Measurements from ENCODE around the gene WIZ.

The WIZ gene

DNA sequence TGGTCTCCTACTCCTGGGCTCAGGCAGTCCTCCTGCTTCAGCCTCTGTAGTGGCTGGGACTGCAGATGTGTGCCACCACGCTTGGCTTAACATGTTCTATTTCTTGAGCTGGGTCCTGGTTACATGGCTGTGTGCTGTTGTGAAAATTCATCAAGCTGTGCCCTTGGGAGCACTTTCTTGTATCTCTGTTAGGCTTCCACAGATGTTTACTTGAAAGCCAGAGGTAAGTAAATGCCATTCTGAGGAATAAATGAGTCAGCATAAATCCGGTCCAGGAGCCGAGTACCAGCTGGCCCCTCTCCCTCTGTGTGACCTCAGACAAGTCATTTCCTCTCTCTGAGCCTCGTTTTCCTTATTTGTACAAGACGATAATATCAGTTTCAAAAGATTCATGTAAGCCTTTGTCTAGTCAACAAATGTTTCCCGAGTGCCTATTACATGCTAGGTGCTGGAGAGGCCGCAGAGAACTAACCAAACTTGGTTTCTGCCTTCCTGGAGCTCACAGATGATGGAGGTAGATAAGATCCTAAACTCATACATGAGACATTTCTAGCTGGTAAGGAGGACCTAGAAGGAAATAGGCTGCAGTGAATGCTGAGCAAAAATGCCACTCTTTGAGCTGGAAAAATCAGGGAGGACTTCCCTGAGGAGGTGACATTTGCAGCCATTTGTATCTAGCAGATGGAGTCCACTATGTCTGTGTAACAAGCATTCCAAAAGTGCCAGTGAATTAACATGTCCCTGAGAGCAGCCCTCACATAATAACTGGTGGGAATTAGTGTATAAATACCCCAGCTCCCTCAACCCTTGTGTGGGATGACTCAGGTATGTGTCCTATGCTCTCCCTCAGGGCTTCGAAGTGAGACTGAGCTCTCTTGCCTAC, 17.3 kb upstream of the WIZ start:
- peak; percentile 68 for DNase-seq

- DNase-seq = peak; percentile 81
These were observed 14.9 kb upstream of the WIZ start, which contains the start of gene RASAL3 for GRCh38 chr19:15464394-15465385. RASAL3 (minus strand) TSS chr19:15464544; CDS start chr19:15464358, 186 bp downstream.

- peak; percentile 72 for DNase-seq
These were observed 14.2 kb upstream of the WIZ start for GRCh38 chr19:15463861-15464371.

GRCh38 chr19:15461694-15462093, 11.9 kb upstream of the WIZ start:
- DNase-seq = no peak

GRCh38 chr19:15457701-15458484, 8.1 kb upstream of the WIZ start:
- DNase-seq = no peak

- peak; percentile 25 for DNase-seq
These were observed 7.3 kb upstream of the WIZ start for GRCh38 chr19:15456871-15457700.

DNA sequence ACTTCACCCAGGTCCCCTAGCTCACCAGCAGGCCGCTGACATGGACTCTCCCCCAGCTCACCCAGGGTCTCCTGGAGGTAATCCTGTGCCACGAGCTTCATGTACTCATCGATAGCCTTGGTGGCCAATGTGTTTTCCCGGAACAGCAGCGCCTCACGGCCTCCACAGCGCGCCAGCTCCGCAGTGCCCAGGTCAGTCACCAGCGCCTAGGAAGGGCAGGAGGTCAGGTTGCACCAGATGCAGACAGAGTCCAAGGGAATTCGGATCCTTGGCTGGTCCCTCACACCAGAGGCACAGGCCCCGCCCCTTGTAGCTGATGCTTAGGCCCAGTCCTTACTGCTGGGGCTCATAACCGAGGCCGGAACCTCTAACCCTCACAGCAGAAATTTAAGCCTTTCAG, 6.7 kb upstream of the WIZ start:
- DNase-seq = no peak

DNA sequence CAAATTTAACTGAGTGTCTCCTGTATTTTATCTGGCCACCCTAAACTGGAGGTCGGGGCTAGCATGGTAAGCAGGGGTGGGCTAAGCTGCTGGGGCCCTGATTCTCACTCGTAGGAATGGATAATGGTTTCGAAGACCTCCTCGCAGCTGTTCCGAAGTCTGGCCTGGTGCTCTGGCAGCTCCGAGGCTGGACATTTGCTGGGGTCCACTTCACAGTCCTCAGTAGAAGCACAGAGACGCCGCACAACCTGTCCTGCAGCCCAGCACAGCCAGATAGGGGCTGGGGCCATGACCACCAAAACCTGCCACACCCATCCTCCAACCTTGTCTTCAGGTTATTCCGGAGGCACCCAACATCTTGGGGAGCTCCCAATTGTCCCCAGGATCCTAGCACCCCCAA, 6.2 kb upstream of the WIZ start:
- no peak for DNase-seq

DNA sequence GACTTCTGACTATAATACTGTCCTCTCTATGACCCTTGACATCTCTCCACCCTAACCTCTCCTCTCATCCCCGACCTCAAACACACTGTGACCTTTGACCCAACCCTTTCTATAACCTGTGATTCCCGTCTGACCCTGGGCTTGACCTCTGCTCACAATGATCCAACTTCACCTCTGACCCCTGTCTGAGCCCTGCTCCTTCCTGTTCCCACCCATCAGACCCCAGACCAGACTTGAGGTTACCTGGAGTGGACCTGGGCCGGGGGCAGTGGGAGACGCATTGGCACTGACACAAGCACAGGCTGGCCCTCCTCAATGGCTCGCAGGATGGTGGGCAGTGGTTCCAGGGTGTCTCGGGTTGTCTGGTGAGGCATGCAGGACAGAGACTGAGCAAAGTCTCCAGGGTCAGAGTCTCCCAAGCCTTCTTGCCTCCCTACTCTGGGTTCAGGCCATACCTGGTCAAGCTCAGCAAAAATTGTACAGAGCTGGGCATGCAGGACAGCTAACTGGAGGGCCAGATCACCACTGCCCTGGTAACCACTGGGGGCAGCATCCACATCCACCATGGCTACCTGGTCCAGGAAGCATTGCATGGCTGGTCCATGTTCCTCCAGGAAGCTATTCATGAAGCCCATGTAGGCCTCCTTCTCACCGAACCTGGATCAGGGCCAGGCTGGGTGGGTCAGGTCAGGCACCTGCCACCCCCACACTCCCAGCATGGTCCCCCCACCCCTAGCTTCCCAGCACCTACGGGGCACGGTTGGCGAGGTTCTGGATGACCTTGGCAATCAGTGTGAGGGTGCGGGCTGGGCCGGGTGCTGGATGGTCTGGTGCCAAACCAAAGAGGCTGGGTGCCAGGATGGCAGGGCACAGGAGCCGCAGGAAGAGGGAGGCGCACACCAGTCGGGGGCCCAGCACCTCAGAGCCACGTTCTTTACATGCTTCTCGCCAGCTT, 4.4 kb upstream of the WIZ start:
- no peak for DNase-seq

DNA sequence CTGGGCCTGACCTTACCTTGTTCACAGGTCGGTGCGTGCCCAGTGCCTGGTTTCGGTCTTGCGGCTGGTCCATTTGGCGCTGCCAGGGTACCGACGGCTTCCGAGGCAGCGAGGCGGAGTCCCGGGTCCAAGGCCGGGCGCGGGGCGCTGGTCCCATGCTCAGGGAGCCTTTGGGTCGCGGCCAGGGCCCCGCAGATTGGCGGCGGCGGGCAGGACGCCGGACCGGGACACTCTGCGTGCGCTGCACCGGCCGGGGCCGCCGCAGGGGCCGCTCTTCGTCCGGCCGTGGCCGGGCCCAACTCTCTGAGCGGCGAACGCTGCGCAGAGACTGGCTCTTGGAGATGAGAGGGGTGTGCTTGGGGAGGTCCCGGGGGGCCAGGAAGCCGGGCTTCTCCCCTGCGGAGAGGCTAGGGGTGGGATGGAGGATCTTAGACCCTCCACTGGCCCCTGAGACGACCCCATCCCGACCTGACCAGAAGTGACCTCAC, 3.4 kb upstream of the WIZ start:
- DNase-seq = no peak

DNA sequence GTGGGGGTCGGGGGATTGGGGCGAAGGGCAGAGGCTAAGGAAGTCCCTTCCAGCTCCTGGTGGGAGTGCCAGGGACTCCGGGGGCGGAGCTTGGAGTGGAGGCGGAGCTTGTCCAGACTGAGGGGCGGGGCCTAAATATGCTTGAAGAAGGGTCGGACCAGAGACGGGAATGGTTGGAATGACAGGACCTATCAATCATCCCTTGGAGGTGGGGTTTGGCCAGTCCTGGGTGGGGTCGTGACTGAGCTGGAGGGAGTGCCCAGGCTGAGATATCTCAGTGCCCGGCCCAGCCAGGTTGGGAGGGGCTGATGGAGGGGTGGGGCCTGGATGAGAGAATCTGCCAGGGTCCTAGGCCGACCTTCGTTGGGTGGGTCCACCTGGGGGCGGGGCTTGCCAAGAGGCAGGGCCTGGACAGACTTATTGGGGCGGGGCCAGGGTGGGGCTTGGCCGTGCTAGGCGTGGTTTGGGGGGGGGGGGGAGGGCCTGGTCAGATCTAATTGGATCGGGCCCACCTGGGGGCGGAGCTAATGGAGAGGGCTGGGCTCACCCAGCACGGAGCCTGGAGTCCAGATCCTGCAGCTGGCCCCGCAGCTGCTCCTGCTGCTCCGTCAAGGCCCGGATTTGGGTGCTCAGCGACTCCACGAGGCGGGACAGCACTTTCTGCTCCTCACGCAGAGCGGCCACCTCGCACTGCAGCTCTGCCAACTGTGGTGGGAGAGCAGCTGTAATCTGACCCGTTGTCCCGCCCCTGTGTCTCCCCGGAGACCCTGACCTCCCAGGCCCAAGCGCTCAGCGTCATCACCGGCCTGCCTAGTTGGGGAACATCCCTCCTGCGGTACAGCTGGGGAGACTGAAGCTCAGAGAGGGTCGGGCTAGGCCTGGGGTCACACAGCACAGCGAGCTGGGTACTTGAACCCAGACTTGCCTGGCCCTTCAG, 2.6 kb upstream of the WIZ start:
- DNase-seq = peak; percentile 87

DNA sequence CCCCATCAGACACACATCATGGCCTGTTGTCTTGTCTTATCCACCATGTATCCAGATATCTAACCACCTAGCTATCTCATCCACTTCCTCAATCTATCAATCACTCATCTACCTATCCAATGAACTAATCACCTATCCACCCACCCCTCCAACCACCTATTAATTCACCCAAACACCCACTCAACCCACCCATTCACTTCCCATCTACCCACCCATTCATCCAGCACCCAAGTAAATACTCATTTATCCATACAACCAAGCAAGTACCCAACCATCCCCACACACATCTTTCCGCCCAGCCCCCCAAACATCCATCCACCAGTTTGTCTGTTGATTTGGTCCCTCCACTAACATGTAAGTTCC, 753 bp upstream of the WIZ start:
- DNase-seq = no peak

DNA sequence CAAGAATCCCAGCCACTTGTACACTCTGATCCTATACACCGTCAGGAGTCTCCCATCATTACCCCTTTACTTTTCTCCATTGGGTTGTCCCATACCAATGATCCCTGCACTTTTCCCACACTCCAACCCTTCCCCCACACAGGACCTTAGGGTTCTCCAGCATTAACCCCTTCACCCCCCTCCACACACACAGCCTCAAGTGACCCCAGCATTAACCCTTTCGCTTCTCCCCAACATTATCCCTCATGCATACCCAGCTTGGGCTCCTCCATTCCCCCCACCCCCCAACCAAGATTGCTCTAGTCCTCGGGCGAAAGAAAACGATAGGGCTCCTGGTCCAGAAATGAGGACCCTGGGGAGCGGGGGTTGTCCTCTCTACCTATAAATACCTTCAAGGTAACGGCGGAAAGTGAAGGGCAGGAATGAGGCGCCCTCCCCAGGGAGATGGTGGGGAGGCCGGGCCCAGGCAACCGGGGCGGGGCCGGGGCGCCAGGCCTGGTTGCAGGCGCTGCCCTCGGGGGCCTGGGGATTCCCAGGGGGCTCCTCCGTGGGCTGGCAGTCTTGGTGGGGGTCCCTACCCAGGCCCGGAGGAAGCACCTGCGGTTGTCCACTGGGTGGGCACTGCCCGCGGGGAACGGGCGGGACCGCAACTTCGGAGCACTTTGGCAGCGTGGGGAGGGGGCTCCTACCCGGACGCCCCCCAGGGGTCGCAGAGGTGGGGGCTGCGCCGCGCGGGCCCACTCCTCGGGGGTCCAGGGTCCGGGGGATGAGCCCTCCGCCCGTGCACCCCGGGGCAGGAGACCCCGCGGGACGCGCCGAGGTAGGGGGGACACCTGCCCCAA, 757 bp downstream of the WIZ start:
- peak; percentile 23 for DNase-seq

- DNase-seq = peak; percentile 30
These were observed 1.5 kb downstream of the WIZ start for GRCh38 chr19:15448044-15448777.

DNA sequence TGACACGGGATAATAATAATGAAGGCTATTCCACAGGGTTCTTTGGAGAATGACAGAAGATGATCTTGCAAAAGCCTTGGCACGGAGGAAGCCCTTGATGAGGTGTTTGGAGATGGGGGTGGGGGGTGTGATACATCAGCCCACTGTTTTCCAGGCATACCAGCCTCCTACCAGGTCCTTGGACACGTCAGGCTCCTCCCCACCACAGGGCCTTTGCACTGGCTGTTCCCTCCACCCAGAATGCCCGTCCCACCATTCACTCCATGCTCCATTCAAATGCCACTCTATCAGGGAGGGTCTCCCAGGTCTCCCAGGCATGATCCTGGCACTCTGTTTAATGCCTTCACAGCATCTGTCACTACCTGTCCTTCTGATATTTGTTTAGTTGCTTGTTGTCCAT, 2.7 kb downstream of the WIZ start:
- no peak for DNase-seq

- no peak for DNase-seq
These were observed 3.9 kb downstream of the WIZ start for GRCh38 chr19:15445807-15446376.

DNA sequence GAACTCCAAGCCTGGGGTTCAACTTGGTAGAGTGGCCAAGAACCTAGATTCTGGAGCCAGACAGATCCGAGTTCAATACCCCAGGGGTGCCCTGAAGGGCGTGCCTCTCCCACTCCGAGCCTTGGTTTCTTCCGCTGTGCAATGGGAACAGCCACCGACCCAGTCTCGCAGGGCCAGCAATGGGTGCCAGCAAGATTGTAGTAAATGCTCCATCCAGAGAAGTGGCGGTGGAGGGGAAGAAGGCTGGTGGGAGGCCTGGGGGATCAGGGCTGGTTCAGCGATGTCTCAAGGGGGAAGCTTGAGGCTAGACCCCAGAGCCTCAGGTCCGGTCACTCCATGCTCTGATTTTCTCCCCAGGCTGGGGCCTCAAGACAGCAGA, 4.5 kb downstream of the WIZ start:
- no peak for DNase-seq
